Type B pancreatic cell (in vitro differentiated cells): ENCODE data around the gene ACSM6. TPM values are rescaled to one million over a fixed set of nuclear protein-coding genes. Genes with fewer than 3 reads are reported as not detected.

Source experiments
- DNase-seq: peaks from one replicate; pipeline ENCODE4 v3.0.0; 2021; ENCODE audit warnings: mixed read lengths; ENCODE audit not compliant: unreplicated experiment; ENCODE audit errors: extremely low spot score
- H3K27ac Mint-ChIP-seq: 2 replicates; pipeline ENCODE4 v1.8.0; 2021; ENCODE audit warnings: mild to moderate bottlenecking, mixed read lengths
- H3K27me3 Mint-ChIP-seq: 2 replicates; pipeline ENCODE4 v1.8.0; 2021; ENCODE audit warnings: mixed read lengths
- H3K36me3 Mint-ChIP-seq: 2 replicates; pipeline ENCODE4 v1.8.0; 2021; ENCODE audit warnings: mixed read lengths
- H3K4me1 Mint-ChIP-seq: one replicate; pipeline ENCODE4 v1.8.0; 2021; ENCODE audit warnings: mixed read lengths; ENCODE audit not compliant: unreplicated experiment
- H3K4me3 Mint-ChIP-seq: 2 replicates; pipeline ENCODE4 v1.8.0; 2021; ENCODE audit warnings: mild to moderate bottlenecking, mixed read lengths
- H3K9me3 Mint-ChIP-seq: 2 replicates; pipeline ENCODE4 v1.8.0; 2021; ENCODE audit warnings: mixed read lengths
- total RNA-seq: library from RNA; stranded (reverse); gene quantifications from 2 replicates; pipeline ENCODE4 v1.2.1, GENCODE V29; 2021; ENCODE audit warnings: low replicate concordance
- TF ChIP-seq, protein P1 (sequence below): fragments of 200-600 bp; sonication (generic); conservative IDR thresholded peaks from 2 replicates; pipeline ENCODE4 v1.5.0; 2021; ENCODE audit warnings: antibody characterized with exemption, mild to moderate bottlenecking

ACSM6 gene
- total RNA-seq, 1 donor from 2014 or later, result not detected

GRCh38 chr10:95245425-95246055 lies 51.5 kb downstream of the ACSM6 start:
- DNase-seq, result no peak
- TF ChIP-seq, protein P1, sequence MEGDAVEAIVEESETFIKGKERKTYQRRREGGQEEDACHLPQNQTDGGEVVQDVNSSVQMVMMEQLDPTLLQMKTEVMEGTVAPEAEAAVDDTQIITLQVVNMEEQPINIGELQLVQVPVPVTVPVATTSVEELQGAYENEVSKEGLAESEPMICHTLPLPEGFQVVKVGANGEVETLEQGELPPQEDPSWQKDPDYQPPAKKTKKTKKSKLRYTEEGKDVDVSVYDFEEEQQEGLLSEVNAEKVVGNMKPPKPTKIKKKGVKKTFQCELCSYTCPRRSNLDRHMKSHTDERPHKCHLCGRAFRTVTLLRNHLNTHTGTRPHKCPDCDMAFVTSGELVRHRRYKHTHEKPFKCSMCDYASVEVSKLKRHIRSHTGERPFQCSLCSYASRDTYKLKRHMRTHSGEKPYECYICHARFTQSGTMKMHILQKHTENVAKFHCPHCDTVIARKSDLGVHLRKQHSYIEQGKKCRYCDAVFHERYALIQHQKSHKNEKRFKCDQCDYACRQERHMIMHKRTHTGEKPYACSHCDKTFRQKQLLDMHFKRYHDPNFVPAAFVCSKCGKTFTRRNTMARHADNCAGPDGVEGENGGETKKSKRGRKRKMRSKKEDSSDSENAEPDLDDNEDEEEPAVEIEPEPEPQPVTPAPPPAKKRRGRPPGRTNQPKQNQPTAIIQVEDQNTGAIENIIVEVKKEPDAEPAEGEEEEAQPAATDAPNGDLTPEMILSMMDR, result no peak
- peaks cover 3% of the 10 kb centered on the region for H3K36me3 Mint-ChIP-seq
- H3K9me3 Mint-ChIP-seq, result no peaks in the 10 kb centered on the region
- peaks cover 25% of the 10 kb centered on the region for H3K4me1 Mint-ChIP-seq
- H3K27me3 Mint-ChIP-seq, result no peaks in the 10 kb centered on the region
- H3K27ac Mint-ChIP-seq, result no peak overlapping the region
- H3K4me3 Mint-ChIP-seq, result no peak overlapping the region

DNA sequence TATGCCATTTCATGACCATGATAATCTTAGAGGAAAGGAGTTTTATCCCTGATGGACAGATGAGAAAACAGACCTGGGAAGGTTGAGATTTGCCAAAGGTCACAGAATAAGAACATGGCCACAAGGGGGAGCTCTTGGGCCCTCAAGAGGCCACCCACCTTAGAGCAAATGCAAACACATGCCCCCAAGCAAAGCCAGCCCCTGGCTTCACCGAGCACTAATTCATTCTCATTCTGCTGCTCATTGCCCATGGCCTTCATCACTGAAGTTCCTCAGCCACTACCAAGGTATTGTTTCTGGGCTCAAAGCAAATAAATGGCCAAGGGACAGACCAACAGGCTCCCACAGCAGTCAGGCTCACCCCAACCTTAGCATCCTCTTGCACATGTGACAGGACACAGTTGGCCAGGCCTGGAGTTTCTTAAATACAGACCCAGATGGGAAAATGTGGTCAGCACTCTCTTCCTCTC lies 52.6 kb downstream of the ACSM6 start:
- H3K27ac Mint-ChIP-seq, result peak overlapping the region; percentile 94
- peaks cover 7% of the 10 kb centered on the region for H3K36me3 Mint-ChIP-seq
- H3K4me1 Mint-ChIP-seq, result peaks cover 25% of the 10 kb centered on the region
- TF ChIP-seq, protein P1, result peak; percentile 89
- DNase-seq, result peak; percentile 76
- no peaks in the 10 kb centered on the region for H3K27me3 Mint-ChIP-seq
- no peak overlapping the region for H3K4me3 Mint-ChIP-seq
- H3K9me3 Mint-ChIP-seq, result no peaks in the 10 kb centered on the region

DNA sequence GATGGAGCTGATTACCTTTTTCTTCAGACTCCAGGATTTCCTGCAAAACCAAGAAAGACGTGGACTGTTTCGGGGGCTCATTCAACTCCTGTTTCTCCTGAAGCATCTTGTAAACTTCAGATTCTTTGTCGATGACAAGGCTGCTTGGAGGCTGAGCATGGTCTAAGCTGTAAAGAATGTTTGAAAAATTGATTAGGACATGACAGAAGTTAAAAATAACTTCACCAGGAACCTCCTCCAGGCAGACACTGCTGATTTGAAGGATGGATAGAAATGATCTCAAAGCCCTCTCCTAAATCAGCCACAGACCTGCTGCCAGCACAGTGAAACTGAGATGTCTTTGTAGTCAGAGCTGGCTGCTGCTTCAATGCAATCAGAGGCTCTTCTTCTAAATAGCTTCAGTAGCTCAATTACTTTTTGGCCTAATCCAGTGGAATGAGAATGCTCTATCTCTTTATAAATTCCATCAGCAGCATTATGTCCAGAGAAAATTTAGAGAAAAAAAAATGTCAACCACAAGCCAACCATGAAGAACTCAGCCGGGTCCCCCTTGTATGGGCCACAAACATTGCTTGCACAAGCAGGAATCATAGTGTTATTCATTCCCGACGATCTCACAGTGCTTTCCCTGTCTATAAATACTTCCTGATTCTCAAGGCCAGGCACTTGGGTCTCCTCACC lies 53.3 kb downstream of the ACSM6 start:
- H3K4me3 Mint-ChIP-seq, result peak overlapping the region; percentile 74
- H3K36me3 Mint-ChIP-seq, result peaks cover 7% of the 10 kb centered on the region
- TF ChIP-seq, protein P1, result no peak
- H3K27me3 Mint-ChIP-seq, result no peaks in the 10 kb centered on the region
- H3K9me3 Mint-ChIP-seq, result no peaks in the 10 kb centered on the region
- H3K4me1 Mint-ChIP-seq, result peaks cover 25% of the 10 kb centered on the region
- H3K27ac Mint-ChIP-seq, result peak overlapping the region; percentile 94
- no peak for DNase-seq

GRCh38 chr10:95247881-95248583 lies 54.0 kb downstream of the ACSM6 start:
- TF ChIP-seq, protein P1, result no peak
- H3K27ac Mint-ChIP-seq, result peak overlapping the region; percentile 94
- peaks cover 25% of the 10 kb centered on the region for H3K4me1 Mint-ChIP-seq
- DNase-seq, result peak; percentile 1
- no peaks in the 10 kb centered on the region for H3K9me3 Mint-ChIP-seq
- H3K4me3 Mint-ChIP-seq, result no peak overlapping the region
- H3K36me3 Mint-ChIP-seq, result peaks cover 7% of the 10 kb centered on the region
- H3K27me3 Mint-ChIP-seq, result no peaks in the 10 kb centered on the region

GRCh38 chr10:95248989-95249388 lies 55.0 kb downstream of the ACSM6 start:
- TF ChIP-seq, protein P1, result no peak
- no peak overlapping the region for H3K4me3 Mint-ChIP-seq
- H3K36me3 Mint-ChIP-seq, result peaks cover 10% of the 10 kb centered on the region
- H3K4me1 Mint-ChIP-seq, result peaks cover 25% of the 10 kb centered on the region
- DNase-seq, result peak; percentile 45
- peak overlapping the region; percentile 70 for H3K27ac Mint-ChIP-seq
- H3K27me3 Mint-ChIP-seq, result no peaks in the 10 kb centered on the region
- H3K9me3 Mint-ChIP-seq, result no peaks in the 10 kb centered on the region
